ENCODE data around the gene PPP6R3. TPM values are rescaled to one million over a fixed set of nuclear protein-coding genes. Genes with fewer than 3 reads are reported as not detected.
"Not testable (repeated sequence)": the region's sequence is repeated elsewhere in the genome, so short reads cannot be mapped to it uniquely, and the experiment has no call there.

Gene PPP6R3
- total RNA-seq, 1 experiment from 2014 or later = 171 TPM

DNA sequence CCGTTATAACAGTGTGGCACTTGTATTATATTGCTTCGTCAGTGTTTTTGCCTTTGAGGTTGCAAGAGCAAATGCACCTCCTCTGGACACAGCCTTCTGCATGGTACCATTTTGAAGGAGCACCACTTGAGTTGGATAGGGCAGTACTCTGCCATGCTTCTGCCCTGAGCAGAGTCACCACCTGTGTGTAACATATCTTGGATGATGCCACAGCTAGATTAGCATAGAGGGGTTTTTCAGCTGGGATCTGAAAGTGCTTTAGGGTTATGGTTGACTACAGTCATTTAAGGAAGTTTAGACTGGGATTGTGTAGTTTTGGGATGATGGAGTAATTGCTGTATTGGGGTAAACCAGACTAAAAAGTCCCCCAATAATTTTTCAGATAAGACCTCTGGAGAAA is 78.8 kb downstream of the PPP6R3 start:
- no TSS peak for BruUV-seq (replicated peaks)
- Histone ChIP-seq H3K9me3 (ENCODE audit: low read length) (no peaks in the 10 kb centered on the region), H3K36me3 (ENCODE audit: low read depth, low read length) (peaks cover 37% of the 10 kb centered on the region; the same call in 1 of the 2 replicates), H3K4me3 (ENCODE audit: low read length) (no peak overlapping the region), H3K4me1 (ENCODE audit: insufficient read depth, low read length) (peaks cover 11% of the 10 kb centered on the region), H3K27me3 (ENCODE audit: low read length) (no peaks in the 10 kb centered on the region), H3K4me2 (ENCODE audit: low read length) (no peak overlapping the region), H3F3A (ENCODE audit: low read length, unreplicated experiment) (no peaks in the 10 kb centered on the region), H3K79me2 (ENCODE audit: low read length) (peaks cover 81% of the 10 kb centered on the region), H2AFZ (ENCODE audit: low read length) (no peak overlapping the region), H3K9me2 (replicated peaks; ENCODE audit: low read length) (no peaks in the 10 kb centered on the region), H3K9ac (ENCODE audit: low read length) (no peak overlapping the region), H3K27ac (ENCODE audit: low read length) (no peak overlapping the region), H4K20me1 (ENCODE audit: low read length) (peaks cover 26% of the 10 kb centered on the region; the same call in 1 of the 2 replicates)
- no peak for ATAC-seq
- TF ChIP-seq EZH2 (IDR thresholded peaks at IDR 0.05; ENCODE audit: low read length, unreplicated experiment) = no peak
- TF ChIP-seq, protein P1, sequence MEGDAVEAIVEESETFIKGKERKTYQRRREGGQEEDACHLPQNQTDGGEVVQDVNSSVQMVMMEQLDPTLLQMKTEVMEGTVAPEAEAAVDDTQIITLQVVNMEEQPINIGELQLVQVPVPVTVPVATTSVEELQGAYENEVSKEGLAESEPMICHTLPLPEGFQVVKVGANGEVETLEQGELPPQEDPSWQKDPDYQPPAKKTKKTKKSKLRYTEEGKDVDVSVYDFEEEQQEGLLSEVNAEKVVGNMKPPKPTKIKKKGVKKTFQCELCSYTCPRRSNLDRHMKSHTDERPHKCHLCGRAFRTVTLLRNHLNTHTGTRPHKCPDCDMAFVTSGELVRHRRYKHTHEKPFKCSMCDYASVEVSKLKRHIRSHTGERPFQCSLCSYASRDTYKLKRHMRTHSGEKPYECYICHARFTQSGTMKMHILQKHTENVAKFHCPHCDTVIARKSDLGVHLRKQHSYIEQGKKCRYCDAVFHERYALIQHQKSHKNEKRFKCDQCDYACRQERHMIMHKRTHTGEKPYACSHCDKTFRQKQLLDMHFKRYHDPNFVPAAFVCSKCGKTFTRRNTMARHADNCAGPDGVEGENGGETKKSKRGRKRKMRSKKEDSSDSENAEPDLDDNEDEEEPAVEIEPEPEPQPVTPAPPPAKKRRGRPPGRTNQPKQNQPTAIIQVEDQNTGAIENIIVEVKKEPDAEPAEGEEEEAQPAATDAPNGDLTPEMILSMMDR (conservative IDR thresholded peaks at IDR 0.05; ENCODE audit: low read depth, low read length) = no peak
- TF ChIP-seq EZH2phosphoT487 (IDR thresholded peaks at IDR 0.05; ENCODE audit: borderline replicate concordance, low read length) = no peak
- DNase-seq = no peak
- intact Hi-C loops (cut with micrococcal nuclease) = no loop called here
- POLR2A ChIA-PET (ENCODE audit: unreplicated experiment) = no interaction called here
- CTCF ChIA-PET = no interaction called here

DNA sequence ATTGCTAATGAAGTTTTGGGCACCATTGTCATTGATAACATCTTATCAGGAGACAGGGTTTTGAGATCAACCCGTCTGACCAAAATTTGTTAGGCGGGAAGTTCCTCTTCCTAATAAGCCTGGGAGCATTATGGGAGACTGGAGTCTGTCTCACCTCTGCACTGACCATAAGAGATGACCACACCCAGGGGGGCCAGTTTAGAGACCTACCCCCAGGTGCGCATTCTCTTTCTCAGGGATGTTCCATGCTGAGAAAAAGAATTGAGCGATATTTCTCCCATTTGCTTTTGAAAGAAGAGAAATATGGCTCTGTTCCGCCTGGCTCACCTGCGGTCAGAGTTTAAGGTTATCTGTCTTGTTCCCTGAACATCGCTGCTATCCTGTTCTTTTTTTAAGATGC is 80.0 kb downstream of the PPP6R3 start:
- H3K4me2 ChIP-seq (ENCODE audit: low read length); BruUV-seq (replicated peaks); H3K4me3 ChIP-seq (ENCODE audit: low read length); H3K9me3 ChIP-seq (ENCODE audit: low read length); DNase-seq; ATAC-seq; H3K27ac ChIP-seq (ENCODE audit: low read length); H3K9ac ChIP-seq (ENCODE audit: low read length); H2AFZ ChIP-seq (ENCODE audit: low read length); CTCF ChIA-PET; intact Hi-C loops (cut with micrococcal nuclease); POLR2A ChIA-PET (ENCODE audit: unreplicated experiment); H3K9me2 ChIP-seq (replicated peaks; ENCODE audit: low read length); H3K27me3 ChIP-seq (ENCODE audit: low read length); H3F3A ChIP-seq (ENCODE audit: low read length, unreplicated experiment): not testable (repeated sequence)
- Histone ChIP-seq H3K36me3 (ENCODE audit: low read depth, low read length) (peaks cover 49% of the 10 kb centered on the region), H4K20me1 (ENCODE audit: low read length) (peaks cover 25% of the 10 kb centered on the region; the same call in 1 of the 2 replicates), H3K4me1 (ENCODE audit: insufficient read depth, low read length) (peaks cover 19% of the 10 kb centered on the region), H3K79me2 (ENCODE audit: low read length) (peaks cover 81% of the 10 kb centered on the region)

DNA sequence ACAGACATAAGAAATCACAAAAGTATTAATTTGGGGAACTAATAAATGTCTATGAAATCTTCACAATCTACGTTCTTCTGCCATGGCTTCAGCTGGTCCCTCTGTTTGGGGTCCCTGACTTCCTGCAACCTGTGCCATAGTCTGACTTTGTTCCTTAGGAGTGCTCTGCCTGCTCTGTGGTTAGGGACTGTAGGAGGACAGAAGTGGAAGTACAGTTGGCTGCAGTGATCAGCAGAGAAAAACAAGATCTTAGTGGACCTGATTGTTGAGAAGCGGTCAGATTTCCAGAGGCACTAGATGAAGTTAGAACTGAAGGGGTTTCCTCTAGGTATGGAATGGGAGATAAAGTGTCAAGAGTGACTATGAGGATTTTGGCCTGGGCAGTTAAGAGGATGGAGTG is 80.6 kb downstream of the PPP6R3 start:
- ATAC-seq = no peak
- H3K36me3 ChIP-seq (ENCODE audit: low read depth, low read length) = peaks cover 51% of the 10 kb centered on the region

More for the DNA sequence above, 80.6 kb downstream of the PPP6R3 start:
- BruUV-seq (replicated peaks) = no TSS peak
- H4K20me1 ChIP-seq (ENCODE audit: low read length) = peaks cover 25% of the 10 kb centered on the region; the same call in 1 of the 2 replicates
- H3K9me2 ChIP-seq (replicated peaks; ENCODE audit: low read length) = no peaks in the 10 kb centered on the region
- TF ChIP-seq, protein P1 (conservative IDR thresholded peaks at IDR 0.05; ENCODE audit: low read depth, low read length) = no peak
- no peak for TF ChIP-seq EZH2phosphoT487 (IDR thresholded peaks at IDR 0.05; ENCODE audit: borderline replicate concordance, low read length)
- no peak for TF ChIP-seq EZH2 (IDR thresholded peaks at IDR 0.05; ENCODE audit: low read length, unreplicated experiment)
- DNase-seq = no peak
- no peaks in the 10 kb centered on the region for H3K9me3 ChIP-seq (ENCODE audit: low read length)
- no peaks in the 10 kb centered on the region for H3F3A ChIP-seq (ENCODE audit: low read length, unreplicated experiment)
- H3K79me2 ChIP-seq (ENCODE audit: low read length) = peaks cover 80% of the 10 kb centered on the region
- intact Hi-C loops (cut with micrococcal nuclease) = no loop called here
- CTCF ChIA-PET = no interaction called here
- no peak overlapping the region for H3K9ac ChIP-seq (ENCODE audit: low read length)
- no peak overlapping the region for H3K27ac ChIP-seq (ENCODE audit: low read length)
- H3K4me1 ChIP-seq (ENCODE audit: insufficient read depth, low read length) = peaks cover 25% of the 10 kb centered on the region
- H3K4me3 ChIP-seq (ENCODE audit: low read length) = no peak overlapping the region
- no peak overlapping the region for H2AFZ ChIP-seq (ENCODE audit: low read length)
- H3K27me3 ChIP-seq (ENCODE audit: low read length) = no peaks in the 10 kb centered on the region
- POLR2A ChIA-PET (ENCODE audit: unreplicated experiment) = no interaction called here
- no peak overlapping the region for H3K4me2 ChIP-seq (ENCODE audit: low read length)

Measured in PC-3 (cell line).